ENCODE results near the gene SLC24A3.

The SLC24A3 gene

DNA sequence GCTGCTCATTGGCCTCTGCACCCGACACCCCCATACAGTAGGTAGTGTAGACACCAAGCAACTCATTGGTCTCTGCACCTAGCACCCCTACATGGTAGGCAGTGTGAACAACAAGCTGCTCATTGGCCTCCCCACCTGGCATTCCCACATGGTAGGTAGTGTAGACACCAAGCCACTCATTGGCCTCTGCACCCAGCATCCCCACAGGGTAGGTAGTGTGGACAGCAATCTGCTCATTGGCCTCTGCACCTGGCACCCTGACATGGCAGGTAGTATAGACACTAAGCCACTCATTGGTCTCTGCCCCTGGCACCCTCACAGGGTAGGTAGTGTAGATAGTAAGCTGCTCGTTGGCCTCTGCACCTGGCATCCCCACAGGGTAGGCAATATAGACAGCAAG, 226.0 kb downstream of the SLC24A3 start:
- TF ChIP-seq, protein P1, sequence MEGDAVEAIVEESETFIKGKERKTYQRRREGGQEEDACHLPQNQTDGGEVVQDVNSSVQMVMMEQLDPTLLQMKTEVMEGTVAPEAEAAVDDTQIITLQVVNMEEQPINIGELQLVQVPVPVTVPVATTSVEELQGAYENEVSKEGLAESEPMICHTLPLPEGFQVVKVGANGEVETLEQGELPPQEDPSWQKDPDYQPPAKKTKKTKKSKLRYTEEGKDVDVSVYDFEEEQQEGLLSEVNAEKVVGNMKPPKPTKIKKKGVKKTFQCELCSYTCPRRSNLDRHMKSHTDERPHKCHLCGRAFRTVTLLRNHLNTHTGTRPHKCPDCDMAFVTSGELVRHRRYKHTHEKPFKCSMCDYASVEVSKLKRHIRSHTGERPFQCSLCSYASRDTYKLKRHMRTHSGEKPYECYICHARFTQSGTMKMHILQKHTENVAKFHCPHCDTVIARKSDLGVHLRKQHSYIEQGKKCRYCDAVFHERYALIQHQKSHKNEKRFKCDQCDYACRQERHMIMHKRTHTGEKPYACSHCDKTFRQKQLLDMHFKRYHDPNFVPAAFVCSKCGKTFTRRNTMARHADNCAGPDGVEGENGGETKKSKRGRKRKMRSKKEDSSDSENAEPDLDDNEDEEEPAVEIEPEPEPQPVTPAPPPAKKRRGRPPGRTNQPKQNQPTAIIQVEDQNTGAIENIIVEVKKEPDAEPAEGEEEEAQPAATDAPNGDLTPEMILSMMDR (IDR thresholded peaks at IDR 0.05; ENCODE audit: low read depth, low read length) = no peak
- in situ Hi-C loops (cut with HindIII; ENCODE audit: low sequenced_read_pairs) = no loop called here
- H3K4me3 ChIP-seq (ENCODE audit: low read depth, low read length) = no peak overlapping the region
- DNase-seq (ENCODE audit: low read depth, low spot score) = no peak

DNA sequence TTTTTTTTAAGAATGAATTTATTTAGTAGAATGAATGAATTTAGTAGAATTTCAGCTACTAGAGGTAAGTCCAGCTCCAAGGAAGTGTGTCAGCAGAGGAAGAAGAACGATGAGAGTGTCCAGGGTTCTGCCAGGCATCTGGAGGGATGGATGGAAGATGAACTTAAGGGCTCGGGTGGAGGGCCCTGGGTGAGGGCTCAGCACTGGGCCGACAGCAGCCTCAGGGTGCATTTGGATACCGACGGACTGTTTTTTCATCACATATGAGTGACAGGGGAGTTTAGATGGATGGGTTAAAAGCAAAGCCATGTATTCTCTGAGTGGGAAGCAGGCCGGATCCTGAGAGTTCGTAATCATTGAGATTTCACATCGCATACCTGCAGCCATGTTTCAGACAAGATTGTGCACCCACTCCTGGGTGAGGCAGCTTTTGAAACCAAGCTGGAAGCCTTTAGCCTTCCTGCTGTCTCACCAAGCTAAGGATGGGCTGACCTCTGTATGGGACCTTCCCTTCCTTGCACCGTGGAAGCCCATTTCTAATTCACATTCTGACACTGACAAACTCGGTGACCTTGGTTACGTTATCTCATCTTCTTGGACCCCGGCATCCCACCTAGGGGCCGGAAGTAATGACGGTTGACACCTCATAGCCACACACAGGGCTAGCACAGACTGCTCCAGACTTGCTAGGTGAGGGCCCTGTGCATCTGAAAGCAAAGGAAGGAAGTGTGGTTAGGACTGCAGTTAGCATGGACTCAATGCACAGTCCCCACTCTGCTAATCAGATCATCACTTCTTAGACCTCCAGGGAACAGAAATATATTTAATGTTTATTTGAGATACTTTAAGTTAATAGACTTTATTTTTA, 228.5 kb downstream of the SLC24A3 start:
- in situ Hi-C loops (cut with HindIII; ENCODE audit: low sequenced_read_pairs) = no loop called here
- TF ChIP-seq, protein P1 (IDR thresholded peaks at IDR 0.05; ENCODE audit: low read depth, low read length) = no peak
- no peak overlapping the region for H3K4me3 ChIP-seq (ENCODE audit: low read depth, low read length)
- DNase-seq (ENCODE audit: low read depth, low spot score) = no peak

DNA sequence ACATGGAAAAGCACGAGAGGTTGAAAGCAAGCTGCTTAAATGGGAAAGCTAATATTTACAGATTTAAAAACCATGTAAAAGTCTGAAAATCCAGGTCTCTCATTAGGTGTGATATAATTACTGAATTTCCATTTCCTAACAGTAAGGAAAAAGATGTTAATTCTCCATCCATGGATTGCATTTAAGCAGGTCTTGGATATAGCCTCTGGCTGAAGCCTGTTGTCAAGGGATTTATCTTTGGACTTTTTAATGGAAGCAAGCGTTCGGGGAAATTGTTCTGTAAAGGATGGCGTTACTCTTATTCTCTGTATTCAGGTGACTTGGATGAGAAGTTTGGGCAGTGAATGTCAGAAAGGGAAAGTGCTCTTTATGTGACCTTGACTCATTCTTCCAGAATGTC, 233.8 kb downstream of the SLC24A3 start:
- in situ Hi-C loops (cut with HindIII; ENCODE audit: low sequenced_read_pairs) = no loop called here
- TF ChIP-seq, protein P1 (IDR thresholded peaks at IDR 0.05; ENCODE audit: low read depth, low read length) = no peak
- no peak for DNase-seq (ENCODE audit: low read depth, low spot score)
- no peak overlapping the region for H3K4me3 ChIP-seq (ENCODE audit: low read depth, low read length)

DNA sequence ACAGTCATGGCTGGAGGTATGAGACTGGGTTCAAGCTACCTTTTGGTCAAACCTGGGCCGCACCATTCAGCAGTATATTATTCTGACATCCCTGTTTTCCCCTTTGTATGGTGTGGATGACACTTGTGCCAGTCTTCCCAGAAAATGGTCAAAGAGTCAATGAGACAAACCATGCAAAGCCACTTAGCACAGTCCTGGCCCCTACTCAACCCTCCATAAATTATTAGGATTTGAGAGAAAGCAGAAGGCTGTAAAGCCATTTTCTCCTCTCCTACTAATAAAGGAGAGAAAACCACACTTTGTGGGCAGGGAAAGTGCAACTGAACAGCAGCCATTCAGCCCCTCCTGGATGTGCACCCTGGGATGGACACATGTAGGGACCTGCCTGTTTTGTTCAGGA, 236.2 kb downstream of the SLC24A3 start:
- DNase-seq (ENCODE audit: low read depth, low spot score) = no peak
- in situ Hi-C loops (cut with HindIII; ENCODE audit: low sequenced_read_pairs) = no loop called here
- TF ChIP-seq, protein P1 (IDR thresholded peaks at IDR 0.05; ENCODE audit: low read depth, low read length) = no peak
- no peak overlapping the region for H3K4me3 ChIP-seq (ENCODE audit: low read depth, low read length)

DNA sequence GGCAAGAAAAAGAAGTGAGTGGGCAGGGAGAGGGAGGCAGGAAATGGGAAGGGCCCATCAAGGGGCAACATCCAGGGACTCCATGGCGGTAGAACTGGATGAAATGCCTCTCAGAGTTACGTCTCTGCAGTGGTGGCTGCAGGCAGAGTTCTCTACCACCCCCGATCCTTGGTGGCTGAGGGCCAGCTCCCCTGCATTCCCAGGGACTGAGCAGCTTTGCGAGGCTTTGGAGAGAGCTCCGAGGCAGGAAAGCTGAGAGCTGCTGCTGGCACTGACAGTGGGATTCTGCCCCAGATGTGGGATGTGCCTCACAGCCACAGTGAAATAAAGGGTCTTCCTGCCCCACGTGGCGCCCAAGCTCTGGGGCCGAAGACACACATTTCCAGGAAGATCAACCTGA, 236.6 kb downstream of the SLC24A3 start:
- in situ Hi-C loops (cut with HindIII; ENCODE audit: low sequenced_read_pairs) = no loop called here
- no peak for DNase-seq (ENCODE audit: low read depth, low spot score)
- H3K4me3 ChIP-seq (ENCODE audit: low read depth, low read length) = no peak overlapping the region
- TF ChIP-seq, protein P1 (IDR thresholded peaks at IDR 0.05; ENCODE audit: low read depth, low read length) = no peak

DNA sequence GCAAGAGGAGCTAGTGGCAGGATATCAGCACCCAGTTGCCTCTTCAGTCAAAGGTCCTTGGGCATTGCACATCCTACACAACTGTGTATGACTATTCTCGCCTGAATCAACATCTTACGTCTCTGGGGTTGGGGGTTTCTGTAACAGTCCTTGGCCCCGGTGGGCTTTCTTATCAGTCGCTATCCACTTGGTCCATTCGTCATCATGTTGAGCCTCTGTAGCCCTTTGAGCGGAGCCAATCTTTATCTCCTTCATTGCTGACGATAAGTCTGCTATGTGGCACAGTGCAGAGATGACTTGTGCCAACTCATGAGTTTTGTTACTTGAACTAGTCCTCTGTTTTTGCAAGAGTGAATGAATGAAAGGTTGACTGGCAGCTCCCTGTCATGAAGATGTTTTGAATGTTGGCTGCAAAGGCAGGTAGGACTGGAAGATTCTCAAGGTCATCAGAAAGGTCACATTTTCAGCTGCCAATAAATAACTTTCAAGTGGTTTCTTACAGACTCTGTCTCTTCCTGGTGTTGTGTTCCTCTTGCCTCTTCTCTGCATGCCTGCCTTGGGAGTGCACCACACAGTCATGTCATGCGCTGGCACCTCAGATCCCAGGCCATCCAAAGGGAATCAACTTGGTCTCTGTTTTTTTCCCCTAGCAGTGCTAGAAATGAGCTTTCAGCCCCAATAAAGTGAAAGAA, 238.9 kb downstream of the SLC24A3 start:
- TF ChIP-seq, protein P1 (IDR thresholded peaks at IDR 0.05; ENCODE audit: low read depth, low read length) = no peak
- in situ Hi-C loops (cut with HindIII; ENCODE audit: low sequenced_read_pairs) = no loop called here
- DNase-seq (ENCODE audit: low read depth, low spot score) = no peak
- no peak overlapping the region for H3K4me3 ChIP-seq (ENCODE audit: low read depth, low read length)

All from astrocyte of the spinal cord (primary cell).